ENCODE measurements around the gene LPP.

Gene LPP

DNA sequence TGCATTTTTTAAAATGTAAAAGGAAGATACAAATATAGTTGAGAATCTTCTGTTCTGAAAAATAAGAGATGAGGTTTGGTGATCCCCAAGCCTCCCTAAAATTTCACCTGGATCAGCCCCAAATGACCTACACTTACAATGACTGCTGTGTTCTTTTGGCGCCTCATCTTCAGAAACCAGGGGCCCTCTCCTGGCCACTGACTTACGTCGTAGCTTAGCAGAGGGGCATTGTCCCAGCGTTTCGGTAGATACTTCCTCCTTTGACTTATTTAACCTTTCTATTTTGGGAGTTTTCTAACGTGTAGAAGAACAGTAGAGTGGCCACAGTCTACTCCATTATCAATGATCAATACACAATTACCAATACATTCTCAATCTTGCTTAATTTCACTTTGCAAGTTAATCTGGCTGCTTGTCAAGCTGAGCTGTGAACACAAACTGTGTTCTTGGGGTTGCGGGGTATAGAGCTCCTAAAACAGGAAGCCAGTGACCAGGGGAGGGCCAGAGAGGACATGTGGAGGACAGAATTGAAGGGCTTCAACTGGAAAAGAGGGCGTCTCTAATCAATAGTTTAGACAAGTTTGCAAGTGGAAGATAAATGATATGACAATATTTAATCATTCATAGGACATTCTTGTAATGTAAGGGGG, 419.5 kb downstream of the LPP start:
- FAIRE-seq: no peak

- FAIRE-seq: no peak
Observed at GRCh38 chr3:188573956-188574355, 420.0 kb downstream of the LPP start.

DNA sequence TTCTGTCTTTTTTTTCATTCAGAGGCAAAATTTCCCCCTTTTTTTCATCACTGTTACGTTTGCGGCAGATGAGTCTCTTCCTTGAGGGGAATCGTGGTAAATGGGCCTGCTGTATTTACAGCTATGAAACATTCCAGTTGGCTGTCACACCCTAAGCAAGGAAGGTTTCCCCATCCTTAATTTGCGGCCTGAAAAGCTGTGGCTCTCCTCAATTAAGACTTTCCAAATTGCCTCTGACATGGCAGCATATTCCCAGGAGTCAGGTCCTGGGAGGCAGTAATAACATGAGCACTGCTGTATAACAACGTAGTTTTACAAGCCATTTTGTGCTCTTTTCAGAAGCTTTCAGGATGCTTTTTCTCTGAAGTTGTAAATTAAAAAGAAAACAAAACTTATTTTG, 420.9 kb downstream of the LPP start:
- no peak for FAIRE-seq

DNA sequence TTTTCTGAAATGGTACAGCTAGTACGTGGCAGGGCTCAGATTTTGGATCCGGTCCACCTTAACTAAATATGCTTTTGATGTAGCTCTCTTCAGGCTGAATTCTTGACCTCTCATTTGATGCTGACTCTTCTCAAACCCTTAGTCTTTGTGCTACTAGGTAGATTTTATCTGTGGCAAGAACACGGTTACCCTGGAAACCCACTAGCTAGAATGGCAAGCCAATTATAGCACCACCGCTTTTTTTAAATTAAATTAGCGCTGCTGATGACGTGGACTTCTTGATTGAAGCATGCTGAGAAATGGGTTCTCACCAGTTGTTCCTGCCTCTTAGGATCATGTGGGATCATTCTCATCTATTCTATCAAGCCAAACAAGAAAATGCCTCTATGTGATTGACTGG, 421.5 kb downstream of the LPP start:
- FAIRE-seq: no peak

DNA sequence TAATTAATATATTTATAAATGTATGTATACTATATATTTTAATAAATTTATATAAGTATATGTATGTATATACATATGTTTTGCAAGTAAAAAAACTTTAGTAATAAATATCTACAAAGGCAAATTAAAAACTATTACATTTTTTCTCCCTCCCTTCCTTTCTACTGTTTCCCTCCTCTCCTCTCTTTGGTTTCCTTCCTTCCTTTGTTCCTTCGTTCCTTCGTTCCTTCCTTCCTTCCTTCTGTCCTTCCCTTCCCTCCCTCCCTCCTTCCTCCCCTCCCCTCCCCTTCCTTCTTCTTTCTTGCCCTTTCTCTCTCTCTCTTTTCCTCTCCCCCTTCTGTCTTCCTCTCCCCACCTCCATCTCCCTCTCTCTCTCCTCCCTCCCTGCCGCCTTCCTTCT, 423.6 kb downstream of the LPP start:
- FAIRE-seq: no peak

DNA sequence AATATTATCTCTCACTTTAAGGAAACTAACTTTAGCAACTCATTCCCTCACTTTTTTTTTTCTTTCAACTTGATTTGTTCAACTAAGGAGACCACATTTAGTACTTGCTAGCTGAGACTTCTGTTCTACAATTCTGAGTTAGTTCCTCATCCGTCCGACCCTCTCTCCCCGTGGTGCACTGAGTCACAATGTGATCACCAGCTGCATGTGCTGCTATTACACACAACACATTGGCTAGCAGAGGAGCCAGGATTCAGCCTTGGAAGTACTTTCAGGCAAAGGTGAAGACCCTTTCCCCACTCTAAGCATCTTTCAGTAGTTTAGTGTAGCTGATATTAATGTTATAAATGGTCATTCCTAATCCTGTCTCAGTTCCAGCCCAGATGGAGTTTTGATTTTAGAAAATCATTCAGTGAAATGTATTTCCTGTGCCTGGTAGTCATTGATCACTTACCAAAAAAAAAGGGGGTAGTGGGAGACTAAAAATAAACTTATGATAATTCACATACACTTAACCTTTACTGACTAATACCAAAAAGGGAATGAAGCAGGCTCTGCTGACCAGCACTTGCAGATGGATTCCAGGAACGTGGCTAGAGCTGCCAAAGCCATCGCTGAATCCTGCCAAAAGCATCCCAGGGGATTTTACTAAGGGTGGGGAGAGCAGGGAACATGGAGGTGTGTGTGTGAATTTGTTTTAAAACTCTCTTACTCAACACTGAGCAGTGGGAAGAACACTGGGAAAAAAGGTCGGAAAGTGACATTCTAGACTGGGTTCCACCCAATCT, 424.8 kb downstream of the LPP start:
- FAIRE-seq: no peak

DNA sequence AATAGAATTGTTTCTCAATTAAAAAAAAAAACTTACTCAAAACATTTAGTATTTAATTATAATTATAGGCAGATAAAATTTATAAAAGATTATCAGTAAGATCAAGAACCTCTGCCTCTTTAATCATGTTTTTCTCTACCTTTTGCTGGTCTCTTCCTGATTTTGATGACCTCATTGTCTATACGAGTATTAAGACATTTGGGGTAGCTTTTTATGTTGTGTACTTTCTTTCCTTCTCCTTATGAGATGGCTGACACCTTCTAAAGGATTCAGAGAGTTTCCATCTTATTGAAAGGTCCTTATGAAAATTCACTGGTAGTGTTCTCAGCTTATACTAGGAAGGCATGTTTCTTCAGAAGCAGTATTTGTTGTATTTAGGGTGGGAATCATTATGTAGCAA, 426.3 kb downstream of the LPP start:
- no peak for FAIRE-seq

DNA sequence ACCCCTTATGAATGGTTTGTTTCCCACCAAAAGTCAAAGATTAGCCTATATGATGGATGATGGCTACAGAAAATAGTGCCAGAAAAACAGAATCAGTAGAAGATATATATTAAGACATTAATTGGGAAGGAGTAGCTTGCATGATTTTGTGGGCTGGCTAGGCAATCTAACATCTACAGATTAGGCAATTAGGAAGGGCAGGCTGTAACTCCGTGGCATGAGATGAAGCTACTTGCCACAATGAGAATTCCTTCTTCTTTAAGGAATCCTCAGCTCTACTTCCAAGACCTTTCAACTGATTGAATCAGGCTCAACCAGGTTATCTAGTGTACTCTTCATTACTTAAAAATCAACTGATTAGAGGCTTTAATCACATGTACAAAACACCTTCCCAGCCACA, 426.7 kb downstream of the LPP start:
- no peak for FAIRE-seq

- no peak for FAIRE-seq
Observed at GRCh38 chr3:188581365-188581764, 427.4 kb downstream of the LPP start.

DNA sequence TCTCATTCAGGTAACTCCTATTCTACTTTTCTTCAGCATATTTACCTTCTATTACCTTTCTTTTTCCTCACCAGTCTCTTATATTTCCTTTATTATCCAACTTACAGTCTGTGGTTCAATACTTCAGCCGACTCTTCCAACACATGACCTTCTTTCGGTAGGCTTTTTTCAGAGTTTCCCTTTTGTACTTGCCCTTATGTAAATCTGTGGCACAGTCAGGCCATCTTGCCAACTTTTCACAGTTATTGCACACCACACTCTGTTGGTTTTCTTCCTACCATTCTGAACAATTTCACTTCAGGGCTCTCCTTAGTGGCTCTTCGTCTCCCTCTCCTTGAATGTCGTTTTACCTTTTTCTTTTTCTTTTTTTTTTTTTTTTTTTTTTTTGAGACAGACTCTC, 427.8 kb downstream of the LPP start:
- no peak for FAIRE-seq

- FAIRE-seq: no peak
Observed at GRCh38 chr3:188583341-188584161, 429.6 kb downstream of the LPP start.

- no peak for FAIRE-seq
Observed at GRCh38 chr3:188584162-188584529, 430.2 kb downstream of the LPP start.

DNA sequence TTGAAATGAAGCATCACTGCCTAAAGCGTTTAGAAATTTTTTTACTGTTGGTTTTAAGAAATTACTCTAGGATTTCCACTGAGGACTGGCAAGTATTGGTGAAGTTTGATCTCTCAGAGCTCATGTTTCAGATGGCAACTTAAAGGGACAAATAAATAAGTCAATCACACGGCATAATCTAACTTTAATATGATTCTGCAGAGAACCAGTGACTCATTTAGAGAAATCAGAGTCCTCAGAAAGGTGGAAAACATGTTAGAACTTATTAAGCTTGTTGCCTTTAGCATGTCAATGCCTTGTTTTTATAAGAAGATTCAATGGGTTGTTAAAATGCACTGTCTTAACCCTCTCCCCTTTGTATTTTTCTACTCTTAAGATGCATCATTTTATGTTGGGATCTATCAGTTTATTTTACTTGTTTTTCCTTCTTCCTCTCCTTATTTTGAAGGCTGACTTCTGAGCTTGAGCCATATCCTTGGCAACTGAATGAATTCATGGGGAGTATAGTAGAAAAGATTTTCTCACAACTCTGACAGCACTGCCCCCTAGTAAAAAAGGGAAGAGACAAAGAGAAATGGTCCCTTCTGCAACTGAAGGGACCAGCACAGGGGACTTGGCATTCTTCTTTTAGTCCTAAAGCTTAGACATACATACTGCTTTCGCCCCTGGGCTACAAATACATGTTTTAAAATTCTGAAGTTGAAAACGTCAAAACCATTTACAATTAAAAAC, 431.2 kb downstream of the LPP start:
- FAIRE-seq: no peak

DNA sequence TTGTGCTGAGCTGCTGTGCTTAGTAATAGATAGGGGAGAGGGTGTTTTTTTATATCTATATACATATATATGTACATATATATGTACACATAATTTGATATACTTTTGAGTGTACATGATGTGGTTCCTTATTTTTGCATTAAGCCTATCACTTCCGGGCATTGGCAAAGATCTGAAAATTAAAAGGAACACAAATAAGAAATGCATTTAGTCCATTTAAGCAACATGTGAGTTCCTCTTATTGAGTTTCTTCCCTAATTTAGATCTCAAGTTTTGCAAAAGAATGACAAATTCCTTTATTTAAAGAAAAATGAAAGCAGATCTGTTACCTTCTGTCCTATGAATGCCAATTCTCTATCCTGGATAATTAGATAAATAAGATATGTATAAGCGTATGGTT, 435.1 kb downstream of the LPP start:
- no peak for FAIRE-seq

DNA sequence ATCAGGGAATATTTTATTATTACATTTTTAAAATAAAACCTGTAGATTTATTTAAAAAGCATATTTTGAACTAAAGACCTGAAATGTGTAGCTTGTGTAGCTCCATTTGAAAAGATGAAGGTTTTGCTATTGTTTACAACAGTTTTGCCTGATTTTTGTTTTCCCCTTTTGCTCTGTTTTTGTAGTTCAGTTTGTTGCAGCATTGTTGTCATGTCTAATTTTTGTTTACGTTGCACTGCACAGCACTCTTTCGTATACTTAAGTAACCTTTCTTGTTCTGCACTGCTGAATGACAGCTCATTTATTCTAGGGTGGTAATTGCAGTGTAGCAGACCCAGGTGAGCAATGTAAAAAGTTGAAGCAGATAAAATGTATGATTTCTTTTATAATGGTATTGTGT, 435.8 kb downstream of the LPP start:
- no peak for FAIRE-seq

DNA sequence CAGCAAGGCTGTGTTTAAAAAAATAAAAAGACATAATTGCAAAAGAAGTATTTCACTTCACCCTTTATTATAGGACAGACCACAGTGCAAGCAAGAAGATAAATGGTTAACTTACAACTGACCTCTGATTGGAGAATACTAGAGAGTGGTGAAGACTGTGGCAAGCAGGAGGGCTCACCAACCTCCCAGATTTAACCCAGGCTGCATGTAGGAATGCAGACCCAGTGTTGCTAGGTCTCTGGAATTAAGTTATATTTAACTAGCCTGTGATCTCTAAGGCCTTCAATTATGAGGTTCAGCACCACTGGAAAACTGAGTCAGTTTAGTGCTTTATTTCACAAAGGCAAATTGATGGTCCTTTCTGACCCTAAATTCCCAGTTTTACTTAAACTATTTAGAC, 436.6 kb downstream of the LPP start:
- FAIRE-seq: no peak

DNA sequence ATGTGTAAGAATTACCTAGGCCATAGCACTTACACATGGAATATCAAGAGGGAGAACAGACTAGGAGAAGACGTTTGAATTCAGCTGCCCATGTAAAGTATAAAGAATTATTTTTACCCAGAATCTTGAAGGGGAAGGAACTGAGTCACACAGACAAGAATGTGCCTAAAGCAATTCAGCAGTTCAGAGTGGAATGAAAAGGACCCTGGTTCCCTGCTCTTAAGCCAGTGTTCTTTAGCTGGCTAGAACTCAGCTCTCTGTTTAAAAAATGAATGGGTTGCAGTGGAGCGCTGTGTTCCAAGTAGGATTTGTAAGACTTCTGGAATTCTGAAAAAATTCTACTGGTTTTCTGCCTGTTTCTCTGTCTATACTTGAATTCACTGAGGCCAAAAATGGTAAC, 440.2 kb downstream of the LPP start:
- no peak for FAIRE-seq

- FAIRE-seq: no peak
Observed at GRCh38 chr3:188595890-188596376, 442.0 kb downstream of the LPP start.

GRCh38 chr3:188598894-188599293, 444.9 kb downstream of the LPP start:
- no peak for FAIRE-seq

DNA sequence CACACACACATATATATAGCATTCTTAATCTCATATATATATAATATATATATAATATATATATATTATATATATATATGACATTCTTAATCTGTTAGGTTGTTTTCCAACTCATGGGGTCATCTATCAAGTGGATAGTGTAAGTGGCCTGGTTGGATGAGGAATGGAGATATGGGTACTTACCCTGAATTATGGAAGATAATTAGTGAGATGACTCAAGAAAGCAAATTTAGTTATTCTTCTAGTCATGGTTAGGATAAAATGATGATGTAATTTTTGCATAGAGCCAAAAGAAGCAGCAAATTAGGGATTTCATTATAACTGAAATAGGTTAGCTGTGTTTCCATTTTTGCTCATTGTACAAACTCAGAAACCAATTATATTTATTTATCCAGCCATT, 448.2 kb downstream of the LPP start:
- FAIRE-seq: no peak

DNA sequence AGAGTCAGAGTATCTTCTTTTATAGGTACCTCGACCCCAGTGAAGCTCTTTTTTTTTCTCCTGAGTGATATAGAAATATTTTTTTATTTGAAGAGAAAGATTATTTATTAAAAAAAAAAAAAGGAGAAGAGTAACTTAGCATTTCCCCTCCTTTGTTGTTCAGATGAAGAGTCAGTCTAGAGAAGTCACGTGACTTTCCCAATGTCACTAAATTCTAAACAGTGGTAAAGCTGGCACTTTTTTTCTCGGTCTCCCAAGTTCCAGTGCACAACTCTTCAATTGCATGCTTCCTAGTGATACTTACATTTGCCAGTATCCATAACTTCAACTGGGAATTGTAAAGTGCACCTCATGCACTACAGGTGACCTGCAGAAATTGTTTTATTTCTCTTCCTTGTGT, 448.7 kb downstream of the LPP start:
- no peak for FAIRE-seq

DNA sequence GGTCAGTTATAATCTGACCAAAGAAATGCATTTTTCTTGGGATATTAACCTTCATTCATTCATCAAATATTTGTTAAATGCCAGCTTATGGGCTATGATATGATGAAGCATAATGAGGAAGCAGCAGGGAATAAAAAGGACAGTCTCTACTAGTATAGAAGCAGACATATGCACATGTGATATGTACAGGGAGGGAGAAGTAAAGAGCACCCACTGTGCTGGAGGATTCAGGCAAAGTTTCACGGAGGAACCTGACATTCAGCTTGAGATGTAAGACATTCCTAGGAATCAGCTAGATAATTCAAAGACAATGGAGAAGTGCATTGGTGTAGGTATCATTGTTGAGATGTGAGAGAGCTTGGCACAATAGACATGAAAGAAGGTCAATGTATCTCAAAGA, 450.7 kb downstream of the LPP start:
- FAIRE-seq: no peak

GRCh38 chr3:188605231-188605630, 451.3 kb downstream of the LPP start:
- FAIRE-seq: no peak

Data from A204.1 (cell line).